SH-SY5Y (cell line): ENCODE results near the gene SNRPN.

ENCODE experiments used
- GATA2 ChIP-seq: IDR thresholded peaks from 2 replicates; pipeline ENCODE4 v1.6.1; 2011; ENCODE audit warnings: mild to moderate bottlenecking, low read depth, low read length
- GATA3 ChIP-seq: IDR thresholded peaks from 2 replicates; pipeline ENCODE4 v1.6.1; 2011; ENCODE audit warnings: low read depth, mild to moderate bottlenecking, low read length, moderate library complexity

DNA sequence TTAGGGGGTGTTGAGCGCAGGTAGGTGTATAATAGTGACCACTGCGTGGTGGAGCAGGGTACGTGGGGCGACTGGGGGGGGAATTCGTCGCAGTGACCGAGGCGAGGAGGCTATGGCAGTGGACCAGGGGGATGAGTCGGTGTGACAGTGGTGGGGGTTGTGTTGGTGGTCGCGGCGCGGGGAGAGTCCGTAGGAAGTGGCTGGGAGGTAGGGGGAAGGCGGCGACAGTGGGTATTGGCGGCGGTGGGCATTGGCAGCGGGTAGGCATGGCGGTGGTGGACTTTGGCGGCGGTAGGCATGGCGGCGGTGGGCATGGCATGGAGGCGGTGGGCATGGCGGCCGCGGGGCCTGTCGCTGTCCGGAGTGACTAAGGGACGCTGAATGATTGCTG is 739 bp downstream of the SNRPN start:
- TF ChIP-seq GATA2 = no peak
- TF ChIP-seq GATA3 = no peak
